HG02642 (cell line): Measurements from ENCODE around the gene ART4.

ENCODE experiments used
- ATAC-seq: cut with Tn5 transposase; IDR thresholded peaks from one replicate; pipeline ENCODE4 v1.9.1; 2021; ENCODE audit warnings: mild to moderate bottlenecking; ENCODE audit not compliant: unreplicated experiment, poor library complexity

The ART4 gene, protein sequence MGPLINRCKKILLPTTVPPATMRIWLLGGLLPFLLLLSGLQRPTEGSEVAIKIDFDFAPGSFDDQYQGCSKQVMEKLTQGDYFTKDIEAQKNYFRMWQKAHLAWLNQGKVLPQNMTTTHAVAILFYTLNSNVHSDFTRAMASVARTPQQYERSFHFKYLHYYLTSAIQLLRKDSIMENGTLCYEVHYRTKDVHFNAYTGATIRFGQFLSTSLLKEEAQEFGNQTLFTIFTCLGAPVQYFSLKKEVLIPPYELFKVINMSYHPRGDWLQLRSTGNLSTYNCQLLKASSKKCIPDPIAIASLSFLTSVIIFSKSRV

GRCh38 chr12:14843425-14843887 lies at the start of gene ART4:
ART4 (minus strand) TSS chr12:14843526; CDS start chr12:14843113, 413 bp downstream.
- no peak for ATAC-seq

- ATAC-seq = no peak
Measured at GRCh38 chr12:14892726-14893505, 49.6 kb upstream of the ART4 start.

DNA sequence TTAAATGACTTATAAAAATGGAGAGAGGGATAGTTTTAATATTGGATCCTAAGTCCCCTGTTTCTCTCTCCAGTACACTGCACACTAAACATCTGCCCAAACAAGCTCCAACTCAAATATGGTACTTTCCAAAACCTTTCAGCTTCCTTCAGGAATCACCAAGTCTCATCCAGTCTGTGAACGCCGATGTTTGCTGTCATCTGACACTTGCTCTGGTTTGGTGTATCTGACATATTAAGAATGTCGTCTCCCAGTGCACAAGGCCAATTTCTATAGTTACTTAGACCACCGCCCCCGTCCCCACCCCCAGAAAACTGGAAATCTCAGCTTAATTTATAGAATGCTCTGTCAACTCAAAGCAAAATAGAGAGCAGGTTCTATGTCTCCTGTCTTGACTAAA lies 47.4 kb upstream of the ART4 start:
- ATAC-seq = no peak

DNA sequence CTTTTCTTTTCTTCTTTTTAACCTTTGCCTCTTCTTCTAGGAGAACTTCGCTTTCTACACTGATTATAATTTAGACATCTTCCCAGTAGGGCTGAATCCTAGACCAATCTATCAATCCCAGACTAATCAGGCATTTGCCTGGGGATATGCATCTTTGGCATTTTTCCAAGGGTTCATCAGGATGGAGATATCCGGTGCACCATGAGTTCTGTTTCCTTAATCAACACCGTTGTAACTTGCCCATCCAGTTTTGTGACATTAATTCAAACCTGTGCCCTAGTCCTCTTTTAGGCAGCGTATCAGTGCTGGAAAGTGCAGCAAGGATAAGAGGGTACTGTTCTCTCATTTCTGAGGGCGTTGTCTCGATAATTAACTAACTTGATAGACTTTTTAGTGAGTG lies 42.9 kb upstream of the ART4 start:
- no peak for ATAC-seq

DNA sequence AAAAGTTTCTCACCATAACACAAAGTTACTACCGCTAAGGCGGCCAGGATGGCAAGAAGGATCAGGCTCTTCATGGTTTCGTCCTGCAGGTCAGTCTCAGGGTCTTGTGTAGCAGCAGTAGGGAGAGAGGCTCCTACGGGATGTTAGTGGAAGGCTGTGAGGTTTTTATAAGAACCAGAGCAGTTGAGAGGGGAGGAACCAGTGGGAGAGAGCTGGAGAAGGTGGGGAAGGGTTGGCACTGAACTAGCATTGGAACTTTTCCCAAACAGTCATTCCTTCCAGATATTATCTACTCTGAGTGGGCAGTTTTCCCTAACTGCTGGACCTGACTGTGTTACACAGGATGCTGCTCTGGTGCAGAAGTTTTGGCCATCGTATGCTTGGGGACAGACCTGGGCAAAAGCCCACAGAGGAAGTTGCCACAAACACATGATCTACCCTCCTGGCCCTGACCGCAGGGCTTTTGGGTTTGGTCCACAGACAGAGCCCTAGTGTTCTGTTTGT lies 42.4 kb upstream of the ART4 start, which contains the start of gene MGP:
TSS of gene MGP (minus strand) at position 137 of the 504 bp plus-strand sequence. CDS start at position 74, 63 bp downstream.
- no peak for ATAC-seq

DNA sequence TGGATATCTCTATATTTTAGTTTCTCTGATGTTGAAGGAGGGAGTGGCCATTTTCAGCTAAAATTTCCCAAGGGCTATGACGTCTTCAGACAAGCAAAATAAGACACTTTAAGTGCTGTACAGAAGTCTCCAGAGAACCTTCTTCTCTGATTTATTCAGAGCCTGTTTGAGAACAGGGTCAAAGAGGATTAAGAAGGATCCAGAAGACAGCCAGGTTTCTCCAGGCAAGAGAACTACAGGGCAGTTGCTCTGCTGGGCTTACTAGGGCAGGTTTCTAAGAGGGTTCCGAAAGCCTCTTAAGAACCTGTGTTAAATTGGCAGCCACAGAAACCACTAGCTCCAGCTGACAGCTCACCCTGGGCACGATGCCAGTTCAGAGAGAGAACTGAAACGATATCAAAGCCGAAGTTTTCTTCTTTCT lies 41.1 kb upstream of the ART4 start:
- ATAC-seq = peak; percentile 98

- no peak for ATAC-seq
Measured at GRCh38 chr12:14883686-14884085, 40.4 kb upstream of the ART4 start.

- no peak for ATAC-seq
Measured at GRCh38 chr12:14880890-14881453, 37.6 kb upstream of the ART4 start.

- no peak for ATAC-seq
Measured at GRCh38 chr12:14879222-14879933, 36.1 kb upstream of the ART4 start.

GRCh38 chr12:14878488-14878887 lies 35.2 kb upstream of the ART4 start:
- no peak for ATAC-seq

DNA sequence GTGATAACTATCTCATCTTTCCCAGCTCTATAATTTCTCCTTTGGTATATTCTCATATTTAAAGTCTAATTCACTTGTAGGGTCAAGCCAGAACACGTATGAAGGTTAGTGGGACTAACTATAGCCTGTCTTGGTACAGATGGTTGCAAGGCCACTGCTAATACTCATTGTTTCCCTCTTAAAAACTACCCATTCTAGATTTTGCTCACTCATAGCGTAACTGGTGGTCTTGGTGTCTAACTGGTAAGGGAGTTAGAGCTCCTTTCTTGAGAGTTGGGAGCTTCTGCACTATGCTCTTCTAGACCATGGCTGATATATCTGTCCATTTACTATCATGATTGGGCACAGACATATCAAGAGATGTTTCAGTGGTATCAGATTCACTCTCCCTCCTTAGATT lies 33.5 kb upstream of the ART4 start:
- no peak for ATAC-seq

- no peak for ATAC-seq
Measured at GRCh38 chr12:14874882-14875281, 31.6 kb upstream of the ART4 start.

DNA sequence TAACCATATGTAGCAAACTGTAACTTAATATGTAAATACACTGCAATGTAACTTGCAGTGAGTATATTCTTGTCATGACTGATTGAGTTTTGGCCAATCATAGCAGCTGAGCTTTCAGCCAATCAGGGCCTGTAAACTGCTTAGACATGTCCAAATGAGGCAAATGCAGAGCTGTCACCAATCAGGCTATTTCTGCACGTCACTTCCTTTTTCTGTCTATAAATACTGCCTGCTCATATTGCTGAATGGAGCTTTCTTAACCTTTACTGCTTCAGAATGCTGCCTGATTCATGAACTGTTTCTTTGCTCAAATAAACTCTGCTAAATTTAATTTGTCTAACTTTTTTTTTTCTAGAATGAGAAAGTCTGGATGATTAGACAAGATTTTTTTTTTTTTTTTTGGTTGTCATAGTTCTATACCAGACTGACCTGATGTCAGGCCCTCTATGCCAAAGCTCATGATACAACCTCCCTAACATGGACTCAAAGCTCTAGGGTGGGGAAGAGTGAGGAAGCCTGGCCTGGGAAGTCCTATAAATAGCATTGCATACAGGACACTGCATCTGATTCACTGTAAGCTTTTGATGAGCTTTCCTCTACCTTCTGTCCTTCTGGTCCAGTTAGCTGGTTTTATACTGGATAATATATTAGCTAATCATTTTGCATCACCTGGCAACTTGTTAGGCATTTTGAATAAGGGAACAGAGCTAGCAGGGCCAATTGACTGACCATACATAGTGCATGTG lies 30.3 kb upstream of the ART4 start:
- ATAC-seq = no peak

- no peak for ATAC-seq
Measured at GRCh38 chr12:14871886-14872285, 28.6 kb upstream of the ART4 start.

DNA sequence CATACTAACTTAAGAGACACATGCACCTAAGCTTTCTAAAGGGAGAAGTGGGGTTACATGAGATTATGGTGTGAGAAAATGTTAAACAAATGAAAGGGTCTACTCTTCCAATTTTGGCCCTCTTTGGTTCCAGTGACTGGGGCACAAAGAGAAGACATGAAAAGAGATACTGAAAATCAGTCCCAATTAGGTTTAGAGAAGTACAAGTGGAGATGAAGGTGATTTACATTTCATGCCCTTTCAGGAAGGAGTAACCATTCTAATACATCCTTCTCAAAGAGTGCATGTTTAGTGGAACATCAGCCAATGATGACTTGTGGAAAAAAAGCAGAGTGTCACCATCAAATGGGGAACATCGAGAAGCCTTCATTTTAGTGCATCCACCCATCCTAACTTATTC lies 27.9 kb upstream of the ART4 start:
- ATAC-seq = peak; percentile 46

- ATAC-seq = no peak
Measured at GRCh38 chr12:14868916-14869506, 25.7 kb upstream of the ART4 start.

DNA sequence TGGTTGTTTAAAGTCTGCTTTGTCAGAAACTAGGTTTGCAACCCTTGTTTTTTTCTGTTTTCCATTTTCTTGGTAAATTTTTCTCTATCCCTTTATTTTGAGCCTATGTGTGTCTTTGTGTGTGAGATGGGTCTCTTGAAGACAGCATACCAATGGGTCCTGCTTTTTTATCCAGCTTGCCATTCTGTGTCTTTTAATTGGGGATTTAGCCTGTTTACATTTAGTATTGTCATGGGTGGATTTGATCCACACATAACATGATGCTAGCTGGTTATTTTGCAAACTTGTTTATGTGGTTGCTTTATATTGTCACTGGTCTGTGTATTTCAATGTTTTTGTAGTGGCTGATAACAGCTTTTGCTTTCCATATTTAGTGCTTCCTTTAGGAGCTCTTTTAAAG lies 17.2 kb upstream of the ART4 start:
- no peak for ATAC-seq

DNA sequence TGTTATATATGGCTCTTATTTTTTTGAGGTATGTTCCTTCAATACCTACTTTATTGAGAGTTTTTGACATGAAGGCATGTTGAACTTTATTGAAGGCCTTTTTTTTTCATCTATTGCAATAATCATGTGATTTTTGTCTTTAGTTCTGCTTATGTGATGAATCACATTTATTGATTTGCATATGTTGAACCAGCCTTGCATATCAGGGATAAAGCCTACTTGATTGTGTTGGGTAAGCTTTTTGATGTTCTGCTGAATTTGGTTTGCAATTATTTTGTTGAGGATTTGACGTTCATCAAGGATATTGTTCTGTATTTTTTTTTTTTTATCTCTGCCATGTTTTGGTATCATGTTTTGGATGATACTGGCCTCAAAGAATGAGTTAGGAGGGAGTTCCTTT lies 15.2 kb upstream of the ART4 start:
- no peak for ATAC-seq

DNA sequence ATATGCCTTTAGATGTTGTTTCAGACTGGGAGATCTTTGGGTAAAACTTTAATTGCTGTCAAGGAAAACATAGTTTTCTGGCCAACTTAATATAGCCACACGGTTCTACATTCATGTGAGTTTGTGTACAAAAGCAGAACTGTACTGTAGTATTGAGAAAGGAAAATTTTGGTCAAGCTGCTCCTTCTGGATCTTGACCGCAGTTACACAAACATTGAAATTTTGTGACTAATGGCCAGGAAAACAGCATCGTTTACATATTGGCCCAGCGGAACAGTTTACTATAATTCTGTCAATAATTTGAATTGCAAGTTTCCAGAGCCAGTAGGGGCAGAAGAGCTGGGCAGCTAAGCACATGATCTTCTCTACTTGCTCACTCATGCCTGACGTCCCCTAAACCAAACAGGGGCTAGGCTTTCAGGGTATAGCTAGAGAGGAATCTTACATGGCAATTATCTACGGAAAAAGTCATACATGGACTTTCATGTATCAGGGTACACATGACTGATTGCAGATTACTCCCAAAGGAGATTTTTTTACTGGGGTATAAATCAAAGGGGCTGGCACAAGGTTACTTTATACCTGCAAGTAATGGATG lies 11.4 kb upstream of the ART4 start:
- ATAC-seq = no peak
